C4-2B (cell line): ENCODE measurements around the gene COMTD1.

Experiments used
- H3K27ac ChIP-seq: fragments of 450-650 bp; 2 replicates; pipeline ENCODE4 v1.5.1; 2017
- ZFX ChIP-seq: fragments of 450-650 bp; IDR thresholded peaks from 2 replicates; pipeline ENCODE4 v1.6.1; 2017
- TF ChIP-seq, protein P1 (sequence below): fragments of 450-650 bp; conservative IDR thresholded peaks from 2 replicates; pipeline ENCODE4 v1.5.1; 2017; ENCODE audit warnings: mild to moderate bottlenecking

The COMTD1 gene

DNA sequence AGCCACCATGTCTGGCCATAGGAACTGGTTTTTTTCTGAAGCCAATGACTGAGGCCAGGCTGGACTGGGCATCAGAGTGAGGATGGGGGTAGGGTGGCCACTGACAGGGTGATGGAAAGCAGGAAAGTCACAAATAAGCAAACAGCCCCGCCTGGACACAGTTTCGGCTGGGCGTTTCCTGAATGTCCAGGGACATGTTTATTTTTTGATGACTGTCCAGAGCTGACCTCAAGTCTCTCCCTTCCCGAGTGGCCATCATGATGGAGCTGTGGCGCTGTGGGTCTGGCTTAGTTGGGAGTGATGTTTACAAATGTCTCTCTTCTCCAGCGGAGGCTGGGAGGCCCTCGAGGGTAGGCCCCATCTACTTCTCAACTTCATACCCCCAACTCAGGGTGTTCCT is 37.1 kb upstream of the COMTD1 start:
- no peak for TF ChIP-seq ZFX
- TF ChIP-seq, protein P1, sequence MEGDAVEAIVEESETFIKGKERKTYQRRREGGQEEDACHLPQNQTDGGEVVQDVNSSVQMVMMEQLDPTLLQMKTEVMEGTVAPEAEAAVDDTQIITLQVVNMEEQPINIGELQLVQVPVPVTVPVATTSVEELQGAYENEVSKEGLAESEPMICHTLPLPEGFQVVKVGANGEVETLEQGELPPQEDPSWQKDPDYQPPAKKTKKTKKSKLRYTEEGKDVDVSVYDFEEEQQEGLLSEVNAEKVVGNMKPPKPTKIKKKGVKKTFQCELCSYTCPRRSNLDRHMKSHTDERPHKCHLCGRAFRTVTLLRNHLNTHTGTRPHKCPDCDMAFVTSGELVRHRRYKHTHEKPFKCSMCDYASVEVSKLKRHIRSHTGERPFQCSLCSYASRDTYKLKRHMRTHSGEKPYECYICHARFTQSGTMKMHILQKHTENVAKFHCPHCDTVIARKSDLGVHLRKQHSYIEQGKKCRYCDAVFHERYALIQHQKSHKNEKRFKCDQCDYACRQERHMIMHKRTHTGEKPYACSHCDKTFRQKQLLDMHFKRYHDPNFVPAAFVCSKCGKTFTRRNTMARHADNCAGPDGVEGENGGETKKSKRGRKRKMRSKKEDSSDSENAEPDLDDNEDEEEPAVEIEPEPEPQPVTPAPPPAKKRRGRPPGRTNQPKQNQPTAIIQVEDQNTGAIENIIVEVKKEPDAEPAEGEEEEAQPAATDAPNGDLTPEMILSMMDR = no peak
- H3K27ac ChIP-seq = no peak overlapping the region

DNA sequence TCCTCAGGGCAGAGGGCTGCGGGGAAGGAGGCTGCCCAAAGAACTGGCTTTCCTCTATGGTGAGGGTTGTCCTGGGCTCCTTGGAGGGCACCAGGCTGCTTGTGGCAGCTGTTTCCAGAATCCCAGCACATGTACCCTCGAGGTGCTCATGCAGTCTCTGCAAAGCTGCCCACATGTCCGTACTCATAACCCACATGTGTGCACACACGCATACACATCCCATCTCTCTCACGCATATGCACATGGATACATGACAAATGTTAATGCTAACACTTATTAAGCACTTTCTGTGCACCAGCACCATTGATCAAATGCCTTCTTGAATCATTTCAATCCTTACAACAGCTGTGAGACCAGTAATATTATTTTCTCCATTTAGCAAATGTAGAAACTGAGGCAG is 36.3 kb upstream of the COMTD1 start:
- H3K27ac ChIP-seq = no peak overlapping the region
- TF ChIP-seq, protein P1 = no peak
- TF ChIP-seq ZFX = no peak

DNA sequence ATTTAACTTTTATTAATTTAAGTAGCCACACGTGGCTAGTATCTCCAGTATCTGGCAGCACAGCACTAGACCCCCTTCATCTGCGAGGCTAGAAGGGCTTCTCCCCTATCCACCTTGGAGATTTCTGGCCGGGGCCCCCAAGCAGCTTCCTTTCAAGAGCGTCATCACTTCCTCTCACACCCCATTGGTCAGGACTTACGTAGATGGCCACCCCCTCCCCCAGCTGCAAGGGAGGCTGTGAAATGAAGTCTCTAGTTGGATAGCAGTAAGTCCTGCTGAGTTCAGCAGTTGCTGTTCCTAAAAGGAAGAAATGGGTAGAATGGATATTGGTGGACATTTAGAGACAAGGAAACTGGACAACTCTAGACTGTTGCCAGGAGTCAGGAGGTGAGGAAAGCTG is 33.8 kb upstream of the COMTD1 start:
- no peak for TF ChIP-seq ZFX
- TF ChIP-seq, protein P1 = no peak
- H3K27ac ChIP-seq = no peak overlapping the region

DNA sequence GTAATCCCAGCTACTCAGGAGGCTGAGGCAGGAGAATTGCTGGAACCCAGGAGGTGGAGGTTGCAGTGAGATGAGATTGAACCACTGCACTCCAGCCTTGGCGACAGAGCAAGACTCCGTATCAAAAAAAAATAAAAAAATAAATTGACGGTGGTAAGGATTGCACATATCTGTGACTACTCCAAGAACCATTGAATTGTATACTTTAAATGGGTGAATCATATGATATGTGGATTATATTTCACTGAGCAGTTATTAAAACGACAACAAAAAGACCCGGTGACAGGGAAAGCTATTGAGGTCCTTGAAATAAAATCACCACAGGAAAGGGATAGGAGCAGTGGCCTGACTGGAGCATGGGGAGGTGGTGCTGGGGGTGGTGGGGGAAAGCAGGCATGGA is 31.2 kb upstream of the COMTD1 start:
- TF ChIP-seq, protein P1 = no peak
- no peak for TF ChIP-seq ZFX

DNA sequence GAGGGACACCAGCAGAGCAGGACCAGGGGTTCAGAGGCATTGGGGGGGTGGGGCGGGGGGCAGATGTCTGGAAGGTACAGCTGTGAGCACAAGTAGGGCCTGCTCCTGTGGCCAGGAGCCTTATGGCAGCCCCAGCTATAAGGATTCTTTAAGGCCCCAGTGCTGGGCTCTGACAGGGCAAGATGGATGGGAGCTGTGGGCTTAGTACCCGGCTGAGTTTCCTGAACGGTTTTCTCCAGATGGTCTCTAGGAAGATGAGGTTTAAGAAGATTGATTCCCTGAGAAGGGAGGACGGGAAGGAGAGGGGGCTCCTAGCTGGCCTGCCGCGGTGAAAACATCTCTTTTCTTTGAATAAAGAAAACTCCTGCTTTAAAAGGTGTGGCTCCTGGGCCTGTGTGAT is 30.1 kb upstream of the COMTD1 start:
- no peak for TF ChIP-seq ZFX
- TF ChIP-seq, protein P1 = no peak
- H3K27ac ChIP-seq = no peak overlapping the region

More for the DNA sequence above, 31.2 kb upstream of the COMTD1 start:
- H3K27ac ChIP-seq = no peak overlapping the region

DNA sequence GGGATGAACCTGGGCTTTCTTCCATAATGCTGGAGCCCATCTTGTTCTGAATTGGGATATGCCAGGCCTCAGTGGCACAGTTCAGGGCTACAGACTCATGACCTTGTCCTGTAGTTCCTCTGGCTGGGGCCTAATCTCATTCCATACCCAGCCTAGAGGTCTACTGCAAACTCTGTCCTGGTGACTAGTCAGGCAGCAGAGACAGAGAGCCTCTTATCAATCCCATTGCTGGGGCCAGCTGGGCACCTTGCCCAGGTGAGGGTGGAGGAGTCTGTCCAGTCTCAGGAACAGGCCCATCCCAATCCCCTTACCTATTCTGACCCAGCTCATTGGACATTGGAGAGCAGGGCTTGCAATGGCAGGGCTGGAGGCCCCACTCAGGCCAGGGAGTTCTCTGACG is 28.0 kb upstream of the COMTD1 start:
- no peak for TF ChIP-seq ZFX
- TF ChIP-seq, protein P1 = no peak
- H3K27ac ChIP-seq = peak overlapping the region; percentile 66

DNA sequence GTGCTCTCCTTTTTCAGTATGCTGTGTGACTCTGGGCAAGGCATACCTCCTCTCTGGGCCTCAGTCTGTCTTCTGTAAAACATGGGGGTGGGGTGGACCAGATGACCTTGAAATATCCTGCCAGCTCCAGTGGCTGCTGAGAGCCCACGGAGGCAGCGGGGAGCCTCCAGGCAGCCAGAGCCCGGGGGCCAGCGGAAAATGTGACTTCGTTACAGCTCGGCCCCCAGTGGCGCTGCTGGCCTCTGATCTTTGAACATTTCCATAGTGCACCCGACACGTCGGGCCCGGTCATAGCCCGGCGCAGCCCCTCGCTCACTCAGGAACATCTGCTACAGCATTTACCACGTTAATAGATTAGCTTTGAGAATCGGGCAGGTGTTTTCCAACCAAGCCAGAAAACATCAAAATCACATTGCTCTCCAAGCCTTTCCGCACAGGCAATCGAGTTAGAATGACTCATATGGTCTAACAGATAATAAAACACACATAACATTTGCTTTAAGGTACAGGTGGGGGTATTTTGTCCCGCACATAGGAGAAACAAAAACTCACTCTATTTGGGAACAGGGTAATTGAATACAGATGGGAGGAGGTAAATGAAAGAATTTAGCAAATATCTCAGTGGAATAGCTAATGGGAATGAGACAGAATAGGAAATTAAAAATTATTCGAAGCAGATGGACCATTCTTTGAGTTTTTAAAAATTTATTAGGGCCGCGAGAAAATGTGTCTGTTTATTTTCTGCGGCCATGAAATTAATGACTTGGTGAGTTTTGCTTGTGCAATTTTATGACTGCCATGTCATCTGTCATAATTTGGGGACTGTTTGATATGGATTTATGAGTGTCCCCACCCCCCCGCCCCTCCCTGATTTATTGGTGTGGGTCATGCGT is 26.3 kb upstream of the COMTD1 start:
- TF ChIP-seq, protein P1 = no peak
- no peak for TF ChIP-seq ZFX
- peak overlapping the region; percentile 66 for H3K27ac ChIP-seq
